GM21423 (cell line): Measurements from ENCODE around the gene MAP7.
"Not testable (repeated sequence)": the region's sequence is repeated elsewhere in the genome, so short reads cannot be mapped to it uniquely, and the experiment has no call there.

Experiments
- ATAC-seq: cut with Tn5 transposase; IDR thresholded peaks from one replicate; pipeline ENCODE4 v1.9.1; 2021; ENCODE audit warnings: mild to moderate bottlenecking, moderate library complexity; ENCODE audit not compliant: unreplicated experiment

MAP7 gene

DNA sequence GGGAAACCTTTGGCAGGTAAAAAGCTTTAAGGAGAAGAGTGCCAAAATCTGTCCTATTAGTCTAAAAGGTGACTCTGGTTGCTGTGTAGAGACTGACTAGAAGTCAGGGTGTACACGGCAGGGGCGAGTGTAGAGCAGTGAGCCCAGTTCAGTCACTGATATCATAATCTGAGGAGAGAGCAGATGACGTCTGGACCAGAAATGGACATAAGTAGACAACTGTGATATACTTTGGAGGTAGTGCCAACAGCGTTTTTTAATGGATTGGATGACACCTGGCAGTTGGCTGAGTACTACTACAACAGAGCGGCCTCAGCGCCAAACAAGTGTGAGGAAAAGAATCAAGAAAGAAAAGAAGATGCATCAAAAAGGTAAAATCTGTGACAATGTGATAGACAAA is 76.0 kb downstream of the MAP7 start:
- ATAC-seq, result no peak

- no peak for ATAC-seq
Observed at GRCh38 chr6:136471922-136472321, 78.3 kb downstream of the MAP7 start.

DNA sequence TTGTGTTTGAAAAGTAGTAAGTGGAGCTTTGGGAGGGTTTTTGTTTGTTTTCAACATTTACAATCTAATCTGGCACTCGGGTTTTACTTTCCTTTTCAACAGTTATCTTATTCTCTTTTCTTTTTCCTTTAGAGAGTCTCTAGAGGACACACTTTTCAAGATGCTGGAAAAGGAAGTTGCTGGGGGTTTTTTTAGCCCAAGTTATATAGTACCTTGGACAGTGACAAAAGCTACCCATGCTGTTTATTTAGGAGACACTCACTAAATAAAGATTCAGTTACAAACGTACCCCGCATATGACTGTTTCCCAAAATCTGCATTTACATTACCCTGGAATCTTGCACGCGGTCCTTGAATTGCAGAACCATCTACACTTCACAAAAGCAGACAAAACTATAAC is 78.8 kb downstream of the MAP7 start:
- ATAC-seq, result no peak

DNA sequence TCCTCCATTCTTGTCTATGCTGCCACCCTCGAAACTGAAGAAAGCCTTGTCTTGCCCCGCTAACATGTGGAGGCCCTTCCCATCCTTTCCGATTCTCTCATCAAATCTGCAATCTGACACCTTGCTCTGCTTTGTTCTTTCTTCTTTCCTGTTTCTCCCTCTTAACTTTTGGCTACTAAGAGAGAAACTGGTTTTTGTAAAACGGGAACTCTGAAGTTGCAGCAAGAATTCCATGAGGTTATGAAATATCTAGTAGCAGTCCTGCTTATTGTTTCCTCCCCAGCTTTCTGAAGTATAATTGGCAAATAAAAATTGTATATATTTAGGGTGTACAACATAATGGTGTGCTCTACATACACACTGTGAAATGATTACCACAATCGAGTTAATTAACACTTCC is 80.2 kb downstream of the MAP7 start:
- no peak for ATAC-seq

DNA sequence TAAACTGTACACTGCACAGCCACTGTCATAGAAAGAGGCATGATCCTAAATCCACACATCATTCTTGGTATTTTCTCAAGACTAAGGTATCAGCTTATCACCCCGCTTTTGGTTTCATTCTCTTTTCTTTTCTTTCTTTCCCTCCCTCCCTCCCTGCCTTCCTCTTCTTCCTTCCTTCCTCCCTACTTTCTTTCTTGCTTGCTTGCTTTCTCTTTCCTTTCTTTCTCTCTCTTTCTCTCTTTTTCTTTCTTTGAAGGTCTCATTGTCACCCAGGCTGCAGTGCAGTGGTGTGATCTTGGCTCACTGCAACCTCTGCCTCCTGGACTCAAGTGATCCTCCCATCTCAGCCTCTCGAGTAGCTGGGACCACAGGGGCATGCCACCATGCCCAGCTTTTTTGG is 81.1 kb downstream of the MAP7 start:
- no peak for ATAC-seq

- ATAC-seq, result no peak
Observed at GRCh38 chr6:136468711-136469110, 81.5 kb downstream of the MAP7 start.

- no peak for ATAC-seq
Observed at GRCh38 chr6:136467186-136467585, 83.0 kb downstream of the MAP7 start.

GRCh38 chr6:136466777-136467176 is 83.4 kb downstream of the MAP7 start:
- no peak for ATAC-seq

DNA sequence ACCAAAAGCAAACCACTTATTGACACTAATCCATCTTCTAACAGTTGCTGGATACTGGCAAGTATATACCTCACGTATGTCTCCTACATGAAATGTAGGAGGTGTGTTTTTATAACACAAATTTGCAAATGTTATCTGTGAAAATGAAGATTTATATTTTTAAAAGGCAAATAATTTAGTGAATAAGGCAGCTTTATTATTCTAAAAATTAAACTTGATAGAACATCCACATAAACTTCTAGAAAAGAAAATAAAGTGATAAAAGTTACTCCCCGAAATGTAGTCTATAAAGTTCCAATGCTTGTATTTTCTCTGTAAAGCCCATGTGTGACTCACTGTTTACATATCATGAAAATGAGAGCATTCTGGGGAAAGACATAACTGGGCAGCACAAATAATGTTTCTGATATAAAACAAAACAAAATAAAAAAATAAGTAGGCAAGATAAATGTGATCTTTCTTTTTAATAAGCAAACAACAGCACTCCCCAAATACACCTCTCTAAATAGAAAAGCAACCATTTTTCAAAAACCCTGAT is 84.4 kb downstream of the MAP7 start:
- ATAC-seq, result no peak

- no peak for ATAC-seq
Observed at GRCh38 chr6:136464874-136465273, 85.3 kb downstream of the MAP7 start.

DNA sequence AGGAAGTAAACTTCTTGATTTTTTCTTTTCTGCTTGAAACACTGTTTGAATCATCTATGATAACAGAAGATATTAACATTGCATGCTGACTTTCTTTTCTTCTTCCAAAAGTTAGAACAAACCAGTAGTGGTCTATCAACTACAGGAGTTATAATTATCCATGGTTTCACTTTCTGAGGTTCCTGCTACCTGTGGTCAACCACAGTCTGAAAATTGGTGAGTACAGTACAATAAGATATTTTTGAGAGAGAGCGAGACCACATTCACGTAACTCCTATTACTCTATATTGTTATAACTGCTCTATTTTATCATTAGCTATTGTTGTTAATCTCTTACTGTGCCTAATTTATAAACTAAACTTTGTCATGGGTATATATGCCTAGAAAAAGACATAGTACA is 86.1 kb downstream of the MAP7 start:
- ATAC-seq, result no peak

DNA sequence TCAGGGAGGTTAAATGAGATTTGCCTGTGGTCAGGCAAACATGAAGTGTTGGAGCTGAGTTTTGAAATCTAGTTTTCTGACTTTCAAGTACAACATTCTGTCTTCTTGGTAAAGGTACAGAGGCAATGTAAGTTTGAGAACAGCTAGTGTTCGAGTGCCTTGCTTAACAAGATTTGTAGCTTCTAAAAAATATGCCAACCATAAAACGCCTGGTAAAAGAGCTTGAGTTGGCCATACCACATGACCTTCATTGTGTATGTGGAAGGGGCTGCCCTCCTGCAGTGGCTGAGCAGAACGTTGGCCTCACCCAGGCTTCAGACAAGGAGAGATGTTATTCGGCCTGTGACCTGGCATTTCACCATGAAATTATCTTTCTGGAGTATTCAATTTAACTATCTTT is 86.5 kb downstream of the MAP7 start:
- no peak for ATAC-seq

GRCh38 chr6:136446579-136447187 is 103.5 kb downstream of the MAP7 start:
- ATAC-seq, result no peak

DNA sequence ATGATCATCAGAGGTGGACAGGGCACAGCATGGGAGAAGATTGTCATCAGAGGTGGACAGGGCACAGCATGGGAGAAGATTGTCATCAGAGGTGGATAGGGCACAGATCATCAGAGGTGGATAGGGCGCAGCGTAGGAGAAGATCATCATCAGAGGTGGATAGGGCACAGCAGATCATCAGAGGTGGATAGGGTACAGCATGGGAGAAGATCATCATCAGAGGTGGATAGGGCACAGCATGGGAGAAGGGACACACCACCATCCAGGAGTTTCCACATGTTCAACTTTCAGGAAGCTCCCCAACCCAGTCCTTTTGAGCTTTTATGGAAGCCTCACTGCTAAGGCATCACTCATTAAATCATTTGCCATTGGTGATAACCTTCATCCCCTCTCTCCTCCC is 104.1 kb downstream of the MAP7 start:
- no peak for ATAC-seq

- no peak for ATAC-seq
Observed at GRCh38 chr6:136445063-136445462, 105.2 kb downstream of the MAP7 start.

DNA sequence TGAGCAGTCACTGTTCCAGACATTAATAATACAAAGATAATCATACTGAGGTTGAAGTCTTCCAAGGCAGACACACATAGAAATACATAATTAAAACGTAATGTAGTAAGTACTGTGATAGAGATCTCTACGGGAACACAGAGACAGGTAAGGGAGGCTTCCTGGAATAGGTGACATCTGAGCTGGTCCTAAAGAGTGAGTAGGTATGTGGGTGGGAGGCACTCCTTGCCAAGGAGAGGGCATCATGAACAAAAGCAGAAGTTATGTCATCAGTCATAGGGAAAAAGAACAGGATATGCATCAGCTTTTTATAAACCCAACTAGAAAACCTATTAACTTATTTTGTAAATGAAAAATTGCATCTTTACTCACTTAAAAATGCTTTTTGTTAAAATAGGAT is 110.0 kb downstream of the MAP7 start:
- ATAC-seq, result no peak

DNA sequence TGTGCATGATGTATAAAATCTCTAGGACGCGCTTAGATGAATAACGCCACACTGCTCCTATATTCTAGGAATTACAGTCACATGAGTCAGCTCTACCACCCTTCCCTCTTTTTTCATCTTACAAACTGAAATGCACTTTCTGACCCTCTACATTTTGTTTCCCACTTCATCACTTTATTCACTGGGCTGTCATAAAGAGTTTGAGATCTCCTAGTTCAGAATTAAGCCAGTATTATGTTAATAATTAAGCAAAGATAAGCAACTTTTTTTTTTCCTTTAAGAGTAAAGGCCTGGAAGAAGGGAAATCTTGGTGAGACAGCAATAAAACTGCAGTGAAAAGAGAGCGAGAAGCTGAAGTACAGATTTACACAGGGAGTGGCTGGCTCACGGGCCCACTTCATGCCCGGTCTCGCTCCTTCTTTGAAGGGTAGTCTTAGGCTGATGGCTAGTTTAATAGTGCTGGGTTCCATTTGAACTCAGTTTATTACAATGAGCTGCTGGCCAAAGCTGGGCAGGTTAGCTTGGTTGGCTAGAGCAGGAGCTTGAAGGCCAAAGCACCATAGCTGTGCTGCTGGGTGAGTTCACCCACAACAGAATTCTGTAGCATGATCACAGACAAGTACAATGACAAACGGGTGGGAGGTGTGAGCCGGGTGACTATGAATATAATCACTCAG is 110.6 kb downstream of the MAP7 start:
- no peak for ATAC-seq

DNA sequence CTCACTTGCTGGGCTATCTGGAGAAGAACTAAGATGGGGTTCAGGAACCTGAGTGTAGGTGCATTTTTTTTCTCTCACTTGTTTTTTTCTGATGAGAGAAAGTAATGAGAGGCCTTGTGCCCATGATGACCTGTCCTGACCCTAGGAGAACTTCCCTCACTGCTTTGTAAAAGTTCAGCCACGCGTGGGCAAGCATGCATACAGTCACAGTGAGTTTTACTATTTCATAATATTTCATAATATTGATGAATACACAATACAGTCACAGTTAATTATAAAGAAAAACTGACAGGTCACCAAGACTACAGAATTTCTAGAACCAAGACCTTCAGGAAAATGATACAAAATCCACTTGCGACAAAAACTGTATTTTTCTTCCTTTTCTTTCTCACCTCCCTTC is 111.8 kb downstream of the MAP7 start:
- ATAC-seq, result no peak

- no peak for ATAC-seq
Observed at GRCh38 chr6:136437246-136437645, 113.0 kb downstream of the MAP7 start.

DNA sequence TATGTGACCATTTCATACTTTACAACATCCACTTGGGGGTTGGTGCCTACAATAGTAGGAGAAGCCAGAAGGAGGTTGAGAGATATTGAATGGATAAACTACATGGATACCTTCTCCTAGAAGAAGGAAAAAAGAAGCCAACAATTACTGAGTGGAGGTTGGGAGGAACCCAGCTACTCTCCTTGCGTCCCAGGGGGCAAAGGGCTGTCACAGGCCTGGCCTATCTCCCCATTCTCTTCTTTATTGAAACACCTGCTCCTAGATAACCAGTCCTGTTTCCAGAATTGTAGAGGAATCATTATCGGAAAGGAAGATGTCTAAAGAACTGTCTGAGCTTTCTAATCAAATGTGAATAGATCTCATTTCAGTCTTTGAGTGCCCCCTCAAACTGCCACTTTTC is 115.1 kb downstream of the MAP7 start:
- no peak for ATAC-seq

DNA sequence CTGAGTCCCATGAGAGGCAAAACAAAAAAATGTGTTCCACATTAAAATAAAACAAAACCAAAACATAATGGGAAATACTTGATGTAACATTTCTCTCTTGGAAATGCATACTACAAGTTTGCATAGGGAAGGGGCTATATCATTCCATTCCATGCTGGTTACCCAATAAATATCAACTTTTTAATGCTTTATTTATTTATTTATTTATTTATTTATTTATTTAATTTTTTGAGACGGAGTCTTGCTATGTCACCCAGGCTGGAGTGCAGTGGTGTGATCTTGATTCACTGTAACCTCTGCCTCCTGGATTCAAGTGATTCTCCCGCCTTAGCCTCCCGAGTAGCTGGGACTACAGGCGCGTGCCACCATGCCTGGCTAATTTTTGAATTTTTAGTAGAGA is 118.9 kb downstream of the MAP7 start:
- ATAC-seq, result not testable (repeated sequence)

GRCh38 chr6:136429264-136430065 is 120.8 kb downstream of the MAP7 start:
- ATAC-seq, result no peak
